Kasumi-1 (cell line): Measurements from ENCODE around the gene CELA2A.
"Not testable (repeated sequence)": the region's sequence is repeated elsewhere in the genome, so short reads cannot be mapped to it uniquely, and the experiment has no call there.

Experiments used
- DNase-seq, 2 experiments: peaks; one replicate each; lab custom pipeline; 2025; lab: John Stamatoyannopoulos, UW

The CELA2A gene

GRCh38 chr1:15468145-15468544, 11.6 kb downstream of the CELA2A start:
- no peak for DNase-seq

- no peak for DNase-seq
Measured at GRCh38 chr1:15469361-15469760, 12.8 kb downstream of the CELA2A start.

- DNase-seq, result not testable (repeated sequence)
Measured at GRCh38 chr1:15469821-15470448, 13.4 kb downstream of the CELA2A start.

DNA sequence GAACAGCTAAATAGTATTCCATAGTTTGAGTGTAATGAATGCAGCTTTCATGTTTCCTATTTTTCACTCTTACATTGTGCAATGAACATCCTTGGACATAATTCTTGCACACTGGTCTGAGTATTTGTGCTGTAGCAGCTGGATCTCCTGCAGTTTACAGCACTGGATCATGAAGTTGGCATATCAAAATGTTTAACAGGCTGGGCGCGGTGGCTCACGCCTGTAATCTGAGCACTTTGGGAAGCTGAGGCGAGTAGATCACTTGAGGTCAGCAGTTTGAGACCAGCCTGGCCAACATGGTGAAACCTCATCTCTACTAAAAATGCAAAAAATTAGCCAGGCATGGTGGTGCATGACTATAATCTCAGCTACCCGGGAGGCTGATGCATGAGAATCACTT, 14.5 kb downstream of the CELA2A start:
- not testable (repeated sequence) for DNase-seq

DNA sequence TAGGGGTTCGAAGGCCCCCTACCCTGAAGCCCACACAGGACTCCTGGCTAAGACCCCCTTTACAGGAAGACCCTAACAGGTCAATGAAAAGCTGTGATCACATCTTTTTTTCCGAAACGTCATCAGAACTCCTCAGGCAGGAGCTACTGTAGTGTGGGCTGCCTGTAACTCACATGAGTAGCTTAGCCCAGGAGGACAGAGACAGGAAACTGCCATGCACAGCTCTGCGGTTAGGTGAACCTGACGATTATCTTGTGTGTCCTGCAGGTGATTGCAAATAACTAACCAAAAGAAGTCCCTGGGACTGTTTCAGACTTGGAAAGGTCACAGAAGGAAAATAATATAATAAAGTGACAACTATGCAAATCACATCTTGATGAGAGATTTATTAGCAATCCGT, 15.2 kb downstream of the CELA2A start:
- DNase-seq, result not testable (repeated sequence)

- no peak for DNase-seq
Measured at GRCh38 chr1:15472587-15472986, 16.1 kb downstream of the CELA2A start.

GRCh38 chr1:15475752-15476314, 19.3 kb downstream of the CELA2A start, which contains the start of gene CELA2B:
CELA2B (plus strand) TSS chr1:15476104; CDS start chr1:15476126, 22 bp downstream.
- DNase-seq, result no peak

DNA sequence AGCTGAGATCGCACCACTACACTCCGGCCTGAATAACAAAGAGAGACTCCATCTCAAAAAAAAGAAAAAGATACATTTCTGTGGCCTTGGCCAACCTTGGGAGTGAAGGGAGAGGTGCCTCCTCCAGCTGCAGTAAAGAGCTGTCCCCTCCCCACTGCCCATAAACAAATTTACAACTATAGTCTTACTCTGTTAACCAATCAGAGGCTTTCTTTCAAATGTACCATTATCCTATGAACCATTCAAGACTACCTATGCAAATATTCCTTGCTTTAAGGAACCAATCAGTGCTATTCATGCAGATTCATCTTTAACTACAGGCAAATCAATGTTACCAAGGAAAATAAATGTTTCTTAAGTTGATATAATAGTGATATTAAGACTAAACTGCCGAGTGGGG, 20.4 kb downstream of the CELA2A start:
- DNase-seq, result no peak

GRCh38 chr1:15477646-15478212, 21.2 kb downstream of the CELA2A start:
- no peak for DNase-seq

GRCh38 chr1:15479654-15480347, 23.3 kb downstream of the CELA2A start:
- no peak for DNase-seq

DNA sequence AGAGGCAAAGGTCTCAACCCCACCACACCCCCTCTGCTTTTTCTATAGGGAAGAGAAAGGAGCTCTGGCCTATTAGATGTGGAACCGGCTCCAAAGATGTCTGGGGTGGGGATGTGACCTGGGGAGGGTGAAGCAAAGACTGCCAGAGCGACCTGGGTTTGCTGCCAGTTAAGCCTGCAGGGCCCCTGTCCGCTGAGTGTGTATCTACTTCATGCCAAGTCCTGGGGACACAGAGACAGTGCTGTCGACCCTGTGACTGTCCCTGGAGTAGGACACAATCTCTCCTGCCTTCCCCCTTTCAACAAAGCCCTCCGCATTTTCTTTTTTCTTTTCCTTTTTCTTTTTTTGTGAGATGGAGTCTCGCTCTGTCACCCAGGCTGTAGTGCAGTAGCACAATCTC, 25.9 kb downstream of the CELA2A start:
- DNase-seq, result not testable (repeated sequence)

DNA sequence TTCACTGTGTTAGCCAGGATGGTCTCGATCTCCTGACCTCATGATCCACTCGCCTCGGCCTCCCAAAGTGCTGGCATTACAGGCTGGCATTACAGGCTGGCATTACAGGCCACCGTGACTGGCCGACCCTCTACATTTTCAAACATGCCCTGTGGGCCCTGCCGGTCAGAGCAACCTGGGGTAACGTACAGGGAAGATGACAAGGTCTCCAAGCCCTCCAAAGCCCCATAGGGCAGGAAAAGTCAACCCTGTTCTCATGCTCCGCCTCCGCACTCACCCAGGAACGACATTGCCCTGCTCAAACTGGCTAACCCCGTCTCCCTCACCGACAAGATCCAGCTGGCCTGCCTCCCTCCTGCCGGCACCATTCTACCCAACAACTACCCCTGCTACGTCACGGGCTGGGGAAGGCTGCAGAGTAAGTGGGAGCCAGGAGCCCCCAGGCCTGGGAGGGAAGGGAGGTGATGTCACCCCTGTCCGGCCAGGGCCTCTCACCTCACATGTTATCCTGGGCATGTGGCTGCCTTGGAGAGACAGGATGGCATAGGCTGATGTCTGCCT, 26.5 kb downstream of the CELA2A start:
- DNase-seq, result not testable (repeated sequence)

- no peak for DNase-seq
Measured at GRCh38 chr1:15483971-15484370, 27.4 kb downstream of the CELA2A start.

DNA sequence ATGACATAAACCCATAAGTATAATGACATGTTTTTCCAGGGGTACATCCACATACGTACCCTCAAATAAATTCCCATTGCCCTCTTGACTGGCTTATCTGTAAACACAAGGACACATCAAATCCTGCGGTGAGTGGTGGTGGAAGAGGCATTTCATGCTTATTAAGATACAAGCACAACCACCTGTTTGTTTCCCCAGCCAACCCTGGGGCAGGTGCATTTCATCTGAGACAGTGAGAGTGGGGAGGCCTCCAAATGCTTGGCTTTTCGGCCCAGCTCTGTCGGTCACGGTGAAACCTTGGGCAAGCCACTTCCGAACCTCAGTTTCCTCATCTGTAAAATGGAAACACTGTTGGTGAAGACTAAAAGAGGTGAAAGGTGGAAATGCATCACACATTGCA, 27.9 kb downstream of the CELA2A start:
- not testable (repeated sequence) for DNase-seq

GRCh38 chr1:15485636-15486035, 29.1 kb downstream of the CELA2A start:
- DNase-seq, result no peak

- not testable (repeated sequence) for DNase-seq
Measured at GRCh38 chr1:15486844-15487610, 30.5 kb downstream of the CELA2A start.

GRCh38 chr1:15488371-15488770, 31.8 kb downstream of the CELA2A start:
- DNase-seq, result no peak

GRCh38 chr1:15489052-15489736, 32.7 kb downstream of the CELA2A start:
- no peak for DNase-seq

DNA sequence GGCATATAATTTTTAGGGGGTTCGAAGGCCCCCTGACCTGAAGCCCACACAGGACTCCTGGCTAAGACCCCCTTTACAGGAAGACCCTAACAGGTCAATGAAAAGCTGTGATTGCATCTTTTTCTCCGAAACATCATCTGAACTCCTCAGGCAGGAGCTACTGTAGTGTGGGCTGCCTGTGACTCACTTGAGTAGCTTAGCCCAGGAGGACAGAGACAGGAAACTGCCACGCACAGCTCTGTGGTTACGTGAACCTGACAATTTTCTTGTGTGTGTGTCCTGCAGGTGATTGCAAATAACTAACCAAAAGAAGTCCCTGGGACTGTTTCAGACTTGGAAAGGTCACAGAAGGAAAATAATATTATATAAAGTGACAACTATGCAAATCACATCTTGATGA, 34.5 kb downstream of the CELA2A start:
- not testable (repeated sequence) for DNase-seq

DNA sequence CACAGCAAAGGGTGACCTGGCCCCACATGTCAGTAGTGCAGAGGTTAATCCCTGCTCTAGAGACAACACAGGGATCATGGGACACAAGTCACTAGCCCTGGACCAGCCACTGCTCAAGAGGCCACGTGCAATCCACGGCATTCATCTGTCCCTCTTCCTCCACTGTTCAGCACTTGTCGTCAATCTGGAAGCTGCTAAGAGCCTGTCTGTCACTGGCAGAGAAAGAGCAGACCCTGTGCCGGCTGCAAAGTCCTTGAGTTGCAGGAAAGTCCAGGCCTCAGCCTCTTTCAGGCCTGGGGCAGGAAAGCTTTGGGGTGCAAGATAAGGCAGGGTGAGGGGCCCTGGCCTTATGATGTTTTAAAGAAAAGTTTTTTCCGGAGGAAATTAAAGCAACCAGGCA, 36.1 kb downstream of the CELA2A start:
- no peak for DNase-seq

DNA sequence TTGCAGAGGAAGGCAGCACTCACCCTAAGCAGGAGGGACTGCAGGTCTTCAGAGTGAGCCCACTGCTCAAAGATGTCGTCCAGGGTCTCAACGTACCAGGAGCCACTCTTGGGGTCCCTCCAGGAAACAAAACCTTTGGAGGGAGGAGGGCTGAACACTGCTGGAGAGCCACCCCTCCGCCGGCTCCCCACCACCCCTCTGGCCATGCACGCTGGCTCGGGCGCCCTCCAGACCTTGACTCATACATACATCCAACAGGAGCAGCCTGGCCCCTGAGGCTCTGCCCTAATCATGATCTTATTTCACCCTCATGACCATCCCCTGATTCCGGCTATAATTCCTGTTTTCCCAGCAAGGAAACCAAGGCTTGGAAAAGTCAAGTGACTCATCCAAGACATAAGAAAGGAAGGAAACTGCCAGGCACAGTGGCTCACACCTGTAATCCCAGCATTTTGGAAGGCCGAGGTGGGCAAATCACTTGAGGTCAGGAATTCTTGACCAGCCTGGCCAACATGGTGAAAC, 37.4 kb downstream of the CELA2A start:
- DNase-seq, result no peak
